ENCODE data around the gene TIMM10.
A peak's percentile ranks its signal among the peaks of the same experiment; 100 is the strongest.

TIMM10 gene

GRCh38 chr11:57487021-57487778 lies 43.4 kb downstream of the TIMM10 start:
- no peak for FAIRE-seq
- no peak for DNase-seq (ENCODE audit: extremely low spot score, insufficient read length, low read depth)

GRCh38 chr11:57485217-57485990 lies 45.1 kb downstream of the TIMM10 start:
- no peak for DNase-seq (ENCODE audit: extremely low spot score, insufficient read length, low read depth)
- no peak for FAIRE-seq

- DNase-seq (ENCODE audit: extremely low spot score, insufficient read length, low read depth) (peak; percentile 47), FAIRE-seq (peak; percentile 59)
Measured at GRCh38 chr11:57484141-57484710, 46.3 kb downstream of the TIMM10 start.

- FAIRE-seq, result no peak
- no peak for DNase-seq (ENCODE audit: extremely low spot score, insufficient read length, low read depth)
Measured at GRCh38 chr11:57483562-57483918, 47.0 kb downstream of the TIMM10 start.

- DNase-seq (ENCODE audit: extremely low spot score, insufficient read length, low read depth) (peak; percentile 51), FAIRE-seq (no peak)
Measured at GRCh38 chr11:57482782-57483561, 47.6 kb downstream of the TIMM10 start.

- DNase-seq (ENCODE audit: extremely low spot score, insufficient read length, low read depth), result no peak
- no peak for FAIRE-seq
Measured at GRCh38 chr11:57481915-57482781, 48.4 kb downstream of the TIMM10 start.

- no peak for FAIRE-seq
- DNase-seq (ENCODE audit: extremely low spot score, insufficient read length, low read depth), result no peak
Measured at GRCh38 chr11:57481315-57481714, 49.2 kb downstream of the TIMM10 start.

GRCh38 chr11:57480409-57481137 lies 50.0 kb downstream of the TIMM10 start:
- FAIRE-seq (peak; percentile 81), DNase-seq (ENCODE audit: extremely low spot score, insufficient read length, low read depth) (peak; percentile 57)

- DNase-seq (ENCODE audit: extremely low spot score, insufficient read length, low read depth), result no peak
Measured at GRCh38 chr11:57479911-57480310, 50.6 kb downstream of the TIMM10 start.

GRCh38 chr11:57479021-57479663 lies 51.4 kb downstream of the TIMM10 start:
- FAIRE-seq, result no peak

More at GRCh38 chr11:57479911-57480310, 50.6 kb downstream of the TIMM10 start:
- no peak for FAIRE-seq

More at GRCh38 chr11:57479021-57479663, 51.4 kb downstream of the TIMM10 start:
- DNase-seq (ENCODE audit: extremely low spot score, insufficient read length, low read depth), result no peak

All from GM18507 (cell line).